ENCODE results near the gene RAPGEF3.
A peak's percentile ranks its signal among the peaks of the same experiment; 100 is the strongest.

RAPGEF3 gene

DNA sequence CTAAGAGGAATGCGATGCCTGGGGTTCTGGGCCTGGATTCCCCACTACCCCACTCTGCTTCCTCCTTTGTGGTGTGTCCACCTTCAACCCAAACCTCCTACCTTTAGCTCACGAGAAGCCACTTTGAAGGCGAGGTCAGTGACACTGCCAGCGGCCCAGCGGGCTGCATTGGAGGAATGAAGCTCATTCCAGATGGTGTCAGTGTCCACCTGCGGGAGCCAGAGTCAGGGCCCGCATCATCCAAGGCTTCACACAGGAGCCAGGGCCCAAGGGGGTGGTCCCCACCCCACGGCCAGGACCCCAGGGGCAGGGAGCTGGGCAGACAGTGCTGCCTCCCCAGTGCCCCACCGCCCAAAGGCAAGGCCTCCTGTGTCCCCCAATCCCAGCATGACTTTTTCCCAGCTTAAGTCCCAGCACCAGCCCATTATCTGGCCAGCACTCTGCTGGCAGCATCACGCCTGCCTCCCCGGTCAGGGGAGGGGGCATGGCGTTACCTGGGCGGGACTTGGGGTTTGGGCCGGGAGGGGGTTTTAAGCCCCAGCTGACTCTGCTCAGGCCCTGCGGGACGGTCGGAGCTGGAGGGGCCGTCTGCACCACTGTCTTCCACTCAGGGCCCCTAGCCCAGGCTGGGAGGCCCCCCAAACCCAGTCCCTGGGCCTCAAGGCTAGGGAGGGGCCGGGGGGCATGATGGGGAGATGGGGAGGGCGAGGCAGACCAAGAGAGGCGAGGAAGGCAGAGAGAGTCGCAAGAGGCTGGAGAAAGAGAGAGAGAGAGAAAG lies 31.2 kb upstream of the RAPGEF3 start:
- no peak for DNase-seq

DNA sequence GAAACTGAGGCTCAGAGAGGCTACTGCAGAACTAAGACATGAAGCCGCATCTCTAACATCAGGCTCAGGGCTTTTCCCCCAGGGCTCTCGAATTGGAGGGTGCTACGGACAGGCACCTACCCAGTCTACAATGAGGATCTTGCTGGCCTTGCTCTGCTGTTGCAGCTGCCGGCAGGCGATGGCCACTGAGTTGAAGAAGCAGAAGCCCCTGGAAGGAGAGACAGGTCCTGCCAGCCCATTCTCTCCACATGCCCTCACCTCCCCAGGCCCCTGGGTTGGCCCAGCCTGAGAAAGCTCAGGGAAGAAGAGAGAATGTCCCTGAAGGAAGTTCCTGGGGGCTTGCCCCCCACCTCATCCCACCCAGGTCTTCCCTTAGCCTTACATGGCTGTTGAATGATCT lies 30.5 kb upstream of the RAPGEF3 start:
- DNase-seq: no peak

DNA sequence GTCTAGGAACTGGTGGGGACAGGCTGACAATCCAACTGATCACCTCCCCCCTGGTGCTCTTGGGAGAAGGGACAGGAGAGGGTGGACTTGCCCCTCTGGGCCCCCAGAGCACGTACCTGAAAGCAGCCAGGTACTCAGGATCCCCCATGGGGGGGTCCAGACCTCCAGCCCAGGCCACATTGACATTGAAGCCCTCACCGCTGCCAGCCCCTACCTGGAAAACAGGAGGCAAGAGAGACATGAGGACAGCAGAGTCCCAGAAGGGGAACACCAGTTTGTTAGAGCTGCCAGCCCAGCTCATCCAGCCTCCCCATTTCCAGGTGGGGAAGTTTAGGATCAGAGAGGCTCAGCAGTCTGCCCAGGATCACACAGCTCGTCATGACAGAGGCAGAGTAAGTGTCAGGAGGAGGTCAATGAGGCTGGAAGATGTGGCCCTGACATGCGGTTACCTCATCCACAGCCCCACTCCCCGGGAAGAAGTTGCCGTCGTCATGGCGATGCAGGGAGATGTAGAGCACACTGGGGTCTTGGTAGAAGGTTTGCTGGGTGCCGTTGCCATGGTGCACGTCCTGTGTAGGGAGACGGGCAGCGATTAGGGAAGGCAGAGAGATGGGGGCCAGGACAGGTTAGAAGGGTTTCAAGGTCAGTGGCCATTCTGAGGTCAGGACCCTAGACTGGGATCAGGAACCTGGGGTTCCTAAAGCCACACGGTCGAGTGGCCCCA lies 29.1 kb upstream of the RAPGEF3 start:
- DNase-seq: no peak

DNA sequence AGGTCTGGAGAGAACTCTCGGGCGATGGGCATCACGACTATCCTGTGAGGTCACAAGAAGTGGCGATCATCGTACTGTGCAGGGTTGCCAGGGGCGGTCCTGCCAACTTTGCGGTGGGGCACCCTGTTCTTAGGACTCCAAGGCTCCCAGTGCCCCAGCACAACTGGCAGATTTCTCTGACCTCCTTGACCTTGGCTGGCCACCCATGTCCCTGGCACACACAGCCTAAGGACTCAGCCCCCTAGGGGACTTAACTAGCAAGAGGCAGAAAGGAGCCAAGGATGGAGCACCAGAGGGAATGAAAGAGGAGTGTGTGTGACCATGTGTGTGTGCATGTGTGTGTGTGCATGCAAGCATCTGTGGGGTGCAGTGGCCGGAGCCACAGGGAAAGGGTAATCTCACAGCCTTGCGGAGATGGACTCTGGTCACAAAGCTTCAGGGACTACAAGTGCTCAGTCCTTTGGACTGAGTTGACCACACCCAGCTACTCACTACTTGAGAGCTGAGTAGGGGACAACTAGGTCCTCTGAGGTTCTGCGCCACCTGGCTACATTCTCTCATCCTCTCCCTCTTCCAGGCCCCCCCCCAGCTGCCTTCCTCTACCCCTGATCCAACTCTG lies 28.1 kb upstream of the RAPGEF3 start:
- DNase-seq: no peak

DNA sequence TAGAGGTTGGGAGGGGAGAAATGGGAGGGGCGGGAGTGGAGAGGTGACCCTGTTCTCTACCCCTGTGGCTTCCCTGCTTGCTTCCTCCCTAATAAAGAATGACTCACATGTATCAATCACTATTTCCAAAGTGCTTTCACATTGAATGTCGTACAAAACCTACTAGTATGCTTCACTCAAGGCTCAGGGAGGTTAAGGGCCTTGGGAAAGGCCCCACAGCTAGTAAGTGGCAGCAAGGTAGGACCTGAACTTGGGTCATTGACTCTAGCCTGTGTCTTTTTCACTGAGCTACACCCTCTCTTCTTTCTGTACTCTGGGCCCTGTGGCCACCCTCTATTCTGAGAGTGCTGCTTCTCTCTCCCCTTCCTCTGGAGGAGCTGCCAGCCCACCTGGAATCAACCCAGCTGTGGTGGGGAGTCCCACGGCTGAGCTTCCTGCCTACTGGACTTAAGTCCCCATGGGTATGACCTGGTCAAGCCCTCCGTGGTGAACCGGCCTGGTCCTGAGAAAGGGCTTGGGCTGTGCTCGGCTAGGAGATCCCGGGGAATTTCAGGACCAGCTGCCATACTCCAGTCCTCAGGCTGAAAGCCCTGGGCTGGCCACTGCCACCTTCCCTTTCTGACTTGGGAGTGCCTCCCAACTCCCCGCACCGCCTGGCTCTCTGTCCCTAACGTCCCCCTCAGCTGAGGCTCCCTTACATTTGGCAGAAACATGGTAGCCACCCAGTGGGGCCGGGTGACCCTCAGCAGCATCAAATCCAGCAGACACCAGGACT lies 27.4 kb upstream of the RAPGEF3 start:
- DNase-seq: no peak

DNA sequence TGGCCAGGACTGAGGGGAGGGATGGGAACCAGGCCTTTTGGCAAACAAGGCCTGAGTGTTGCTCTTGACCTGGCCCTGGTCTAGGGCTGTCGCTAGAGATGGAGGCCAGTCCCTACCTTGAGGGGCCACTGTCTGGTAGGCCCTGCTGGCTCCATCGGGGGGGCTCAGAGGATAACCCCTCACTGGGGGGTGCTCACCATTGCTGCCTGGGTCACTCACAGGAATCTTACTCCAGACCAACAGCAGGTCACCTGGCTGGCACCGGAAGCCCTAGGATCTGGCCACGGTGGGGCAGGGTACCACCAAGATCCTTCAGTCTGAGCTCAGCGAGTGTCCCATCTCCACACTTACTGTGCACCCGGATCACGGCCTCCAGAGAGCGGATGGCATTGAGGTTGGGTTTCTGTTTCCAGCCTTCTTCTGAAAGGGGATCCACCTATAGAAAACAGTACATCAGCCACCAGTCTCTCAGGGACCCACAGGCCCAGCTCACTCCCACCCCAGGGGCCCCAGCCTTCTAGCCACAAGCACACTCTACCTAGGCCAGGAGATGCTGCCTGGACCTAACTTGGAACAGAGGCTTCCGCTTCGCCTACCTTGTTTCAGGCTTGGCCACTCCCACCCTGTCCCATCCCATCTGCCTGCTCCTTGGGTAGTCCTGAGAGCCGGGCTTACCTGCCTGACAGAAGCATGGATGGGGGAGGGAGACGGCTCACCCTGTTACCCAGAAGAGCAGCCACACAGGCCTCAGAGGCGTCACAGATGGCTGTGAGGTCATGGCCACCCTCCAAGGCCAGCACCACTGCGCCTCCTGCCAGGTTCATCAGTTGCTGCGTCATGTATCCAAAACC lies 26.6 kb upstream of the RAPGEF3 start:
- DNase-seq: no peak

DNA sequence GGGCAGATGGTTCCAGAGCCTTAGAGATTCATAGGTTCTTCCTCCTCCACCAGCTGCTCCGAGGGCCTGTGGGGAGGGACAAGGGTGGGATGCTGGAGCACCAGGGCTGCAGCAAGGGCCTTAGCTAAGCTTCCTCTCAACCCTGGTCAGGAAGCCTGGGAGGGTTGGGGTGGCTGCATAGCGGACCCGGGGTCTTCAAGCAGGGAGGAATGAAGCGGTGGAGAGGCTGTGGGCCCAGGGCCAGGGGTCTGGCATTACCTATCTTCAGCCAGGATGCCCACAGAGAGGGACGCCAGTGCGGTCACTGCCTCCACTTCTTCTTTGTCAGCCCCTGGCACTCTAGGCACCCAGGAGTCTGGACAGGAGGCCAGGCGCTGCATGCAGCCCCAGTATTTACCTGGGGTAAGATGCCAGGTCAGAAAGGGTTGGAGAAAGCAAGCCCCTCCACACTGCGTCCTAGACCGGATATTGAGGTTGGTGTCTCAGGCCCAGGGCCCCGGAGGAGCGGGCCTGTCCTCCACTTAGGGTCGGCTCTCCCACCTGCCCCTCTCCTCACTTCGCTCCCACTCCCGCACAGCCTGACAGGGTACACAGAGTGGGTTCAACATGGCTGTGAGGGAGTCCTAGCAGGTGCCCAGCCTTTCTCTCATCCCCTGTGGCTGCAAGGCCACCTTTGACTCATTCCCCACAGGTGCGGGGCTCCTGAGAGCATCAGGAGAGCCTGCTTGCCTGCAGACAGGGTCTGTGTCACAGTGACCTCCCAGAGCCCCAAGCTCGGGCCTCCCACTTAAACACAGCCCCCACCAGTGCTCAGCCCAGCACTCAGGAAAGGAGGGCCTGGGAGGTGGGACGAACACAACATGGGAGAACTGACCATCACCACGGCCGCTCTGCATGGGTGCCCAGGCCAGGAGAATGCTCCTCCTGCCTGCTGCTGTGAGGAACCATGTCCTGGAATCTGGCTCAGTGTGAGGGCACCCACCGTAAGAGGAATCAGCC lies 25.4 kb upstream of the RAPGEF3 start:
- no peak for DNase-seq

DNA sequence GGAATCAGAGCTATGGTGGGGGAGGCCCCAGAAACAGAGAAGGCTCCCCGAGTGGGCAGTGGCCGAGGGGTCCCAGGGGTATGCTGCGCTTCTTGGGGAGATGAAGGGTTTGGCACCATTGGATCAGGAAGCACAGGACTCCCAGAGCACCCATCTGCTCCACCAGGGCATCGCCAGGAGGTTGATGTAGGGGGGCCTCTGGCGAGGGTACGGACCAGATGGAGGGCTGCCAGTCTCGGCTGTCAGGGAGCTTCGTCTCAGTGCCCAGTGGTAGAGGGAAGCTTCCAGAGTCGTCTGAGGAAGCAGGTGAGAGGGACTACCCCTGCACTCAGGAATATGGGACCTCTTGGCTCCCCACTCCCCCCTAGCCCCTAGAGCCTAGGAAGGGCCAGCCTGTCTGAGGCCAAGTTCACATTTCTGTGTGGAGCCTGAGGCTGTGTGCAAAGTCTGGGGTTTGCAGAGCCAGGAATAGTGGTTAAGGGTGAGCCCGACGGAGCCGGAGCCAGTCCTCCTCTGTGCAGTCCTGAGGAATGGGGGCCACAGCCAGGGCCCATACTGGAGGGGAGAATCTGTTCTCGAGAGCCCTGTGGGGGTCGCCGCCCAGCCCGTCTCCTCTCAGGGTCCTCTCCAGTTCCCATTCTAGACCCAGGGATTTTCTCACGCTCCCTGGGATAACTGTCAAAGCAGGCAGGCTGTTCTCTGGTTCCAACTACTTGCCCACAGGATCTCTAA lies 24.5 kb upstream of the RAPGEF3 start:
- no peak for DNase-seq

DNA sequence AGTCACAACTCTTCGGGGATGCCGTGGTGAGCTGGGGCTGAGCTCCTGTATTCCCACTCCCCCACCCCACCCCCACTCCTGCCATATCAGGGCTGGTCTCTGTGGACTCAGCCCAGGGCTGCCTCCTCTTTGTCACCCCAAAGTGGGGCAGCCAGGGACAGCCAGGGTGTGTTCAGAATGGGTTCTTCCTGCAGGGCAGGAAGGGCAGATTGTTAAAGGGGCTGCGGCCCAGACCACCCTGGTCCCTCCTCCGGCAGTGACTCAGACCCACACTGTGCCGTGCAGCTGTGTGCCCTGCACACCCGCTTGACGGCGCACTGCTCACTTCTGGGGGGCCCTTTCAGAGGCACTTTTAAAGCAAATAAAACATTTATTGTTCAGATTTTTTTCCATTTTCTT lies 23.7 kb upstream of the RAPGEF3 start:
- no peak for DNase-seq

DNA sequence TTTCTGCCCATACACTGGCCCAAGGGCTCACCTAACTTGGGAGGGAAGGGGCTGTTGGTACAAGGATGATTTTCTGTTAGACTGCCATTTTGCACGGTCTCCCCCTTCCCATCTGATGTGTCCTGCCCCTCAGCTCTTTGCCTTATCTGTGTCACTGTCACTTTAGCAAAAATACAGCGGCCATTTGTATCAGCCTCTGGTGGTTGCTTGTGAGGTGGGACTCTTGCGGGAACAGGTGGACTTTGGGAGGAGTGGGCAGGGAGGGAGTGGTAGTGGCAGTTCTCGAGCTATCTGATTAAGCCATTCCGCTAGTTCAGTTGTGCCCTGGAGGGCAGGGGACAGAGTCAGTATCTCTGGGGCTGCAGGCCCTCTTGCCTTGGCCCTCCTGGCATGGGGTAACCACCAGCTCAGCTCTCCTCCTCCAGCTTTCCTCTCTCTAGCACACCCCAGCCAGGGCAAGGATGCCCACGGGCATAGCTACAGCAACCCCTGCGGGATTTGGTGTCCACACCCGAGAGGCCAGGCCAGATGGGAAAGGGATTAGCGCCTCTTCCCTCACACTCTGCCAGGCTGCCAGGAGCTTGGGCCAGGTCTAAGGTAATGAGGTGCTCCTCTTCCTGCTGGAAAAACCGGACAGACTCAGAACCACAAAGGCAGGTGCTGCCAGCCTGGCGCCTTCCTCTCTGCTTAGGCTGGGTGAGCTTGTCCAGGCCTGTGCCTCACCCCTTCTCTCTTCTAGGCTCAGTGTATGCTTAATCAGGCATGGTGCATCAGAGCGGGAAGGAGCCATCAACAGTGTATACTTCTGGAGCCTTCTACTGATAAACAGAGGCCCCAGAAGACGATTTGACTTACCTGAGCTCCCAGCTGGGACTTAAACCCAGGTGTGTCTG lies 23.0 kb upstream of the RAPGEF3 start:
- DNase-seq: no peak

DNA sequence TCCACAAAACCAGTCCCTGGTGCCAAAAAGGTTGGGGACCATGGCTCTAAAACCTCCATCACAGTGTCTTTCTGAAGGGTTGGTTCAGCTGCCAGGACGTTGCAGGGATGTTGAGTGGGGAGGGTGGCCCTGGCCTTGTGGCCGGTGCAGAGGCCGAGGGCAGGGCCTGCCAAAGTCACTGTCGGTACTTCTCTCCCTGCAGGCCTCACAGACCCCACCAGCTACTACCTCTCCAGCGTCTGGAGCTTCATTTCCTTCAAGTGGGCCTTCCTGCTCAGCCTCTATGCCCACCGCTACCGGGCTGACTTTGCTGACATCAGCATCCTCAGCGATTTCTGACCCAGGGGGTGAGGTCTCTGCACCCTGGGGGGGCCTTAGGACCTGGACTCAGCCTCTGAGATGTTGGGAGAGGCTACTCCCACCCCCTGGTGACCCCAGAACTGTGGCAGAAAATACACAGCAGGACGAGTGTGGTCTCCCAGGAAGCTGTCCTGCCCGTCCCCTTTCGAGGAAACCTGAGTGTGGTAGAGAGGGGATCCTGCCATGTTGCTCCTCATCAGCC lies 21.3 kb upstream of the RAPGEF3 start:
- no peak for DNase-seq

DNA sequence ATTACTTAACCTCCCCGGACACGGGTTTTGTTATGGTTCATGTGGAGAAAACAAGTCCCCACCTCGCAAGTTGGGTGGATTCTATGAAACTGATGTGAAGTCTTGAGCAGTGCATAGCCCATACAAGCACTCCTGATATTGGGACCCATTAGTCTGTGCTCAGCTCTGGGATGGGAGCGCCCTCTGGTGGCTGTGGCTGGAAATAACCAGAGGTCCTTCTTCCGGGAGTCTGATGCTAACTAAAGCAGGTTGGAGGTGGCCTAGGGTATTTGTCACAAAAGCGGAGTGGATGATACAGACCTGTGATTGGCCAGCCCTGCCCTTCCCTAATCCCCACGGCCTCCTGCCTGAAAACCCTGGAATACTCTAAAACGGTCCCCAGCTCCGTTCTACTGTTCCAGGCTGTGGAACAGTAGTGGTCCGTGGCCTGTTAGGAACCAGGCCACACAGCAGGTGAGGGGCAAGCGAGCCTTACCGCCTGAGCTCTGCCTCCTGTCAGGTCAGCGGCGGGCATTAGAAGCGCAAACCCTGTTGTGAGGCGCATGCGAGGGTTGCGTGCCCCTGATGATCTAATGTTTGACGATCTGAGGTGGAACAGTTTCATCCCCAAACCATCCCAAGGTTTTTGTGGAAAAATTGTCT lies 20.7 kb upstream of the RAPGEF3 start:
- peak; percentile 95 for DNase-seq

DNA sequence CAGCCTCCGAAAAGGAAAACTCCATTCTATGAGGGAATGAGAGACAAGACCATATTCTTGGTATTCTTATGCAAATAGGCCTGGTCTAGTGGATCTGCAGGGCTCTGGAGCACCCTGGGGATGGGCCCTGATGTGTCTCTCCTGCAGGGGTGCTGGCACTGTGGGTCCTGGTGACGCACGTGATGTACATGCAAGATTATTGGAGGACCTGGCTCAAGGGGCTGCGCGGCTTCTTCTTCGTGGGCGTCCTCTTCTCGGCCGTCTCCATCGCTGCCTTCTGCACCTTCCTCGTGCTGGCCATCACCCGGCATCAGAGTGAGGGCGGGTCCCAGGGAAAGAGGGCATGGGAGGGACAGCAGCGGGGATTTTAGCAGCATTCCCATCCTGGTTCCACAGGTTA lies 20.2 kb upstream of the RAPGEF3 start:
- no peak for DNase-seq

DNA sequence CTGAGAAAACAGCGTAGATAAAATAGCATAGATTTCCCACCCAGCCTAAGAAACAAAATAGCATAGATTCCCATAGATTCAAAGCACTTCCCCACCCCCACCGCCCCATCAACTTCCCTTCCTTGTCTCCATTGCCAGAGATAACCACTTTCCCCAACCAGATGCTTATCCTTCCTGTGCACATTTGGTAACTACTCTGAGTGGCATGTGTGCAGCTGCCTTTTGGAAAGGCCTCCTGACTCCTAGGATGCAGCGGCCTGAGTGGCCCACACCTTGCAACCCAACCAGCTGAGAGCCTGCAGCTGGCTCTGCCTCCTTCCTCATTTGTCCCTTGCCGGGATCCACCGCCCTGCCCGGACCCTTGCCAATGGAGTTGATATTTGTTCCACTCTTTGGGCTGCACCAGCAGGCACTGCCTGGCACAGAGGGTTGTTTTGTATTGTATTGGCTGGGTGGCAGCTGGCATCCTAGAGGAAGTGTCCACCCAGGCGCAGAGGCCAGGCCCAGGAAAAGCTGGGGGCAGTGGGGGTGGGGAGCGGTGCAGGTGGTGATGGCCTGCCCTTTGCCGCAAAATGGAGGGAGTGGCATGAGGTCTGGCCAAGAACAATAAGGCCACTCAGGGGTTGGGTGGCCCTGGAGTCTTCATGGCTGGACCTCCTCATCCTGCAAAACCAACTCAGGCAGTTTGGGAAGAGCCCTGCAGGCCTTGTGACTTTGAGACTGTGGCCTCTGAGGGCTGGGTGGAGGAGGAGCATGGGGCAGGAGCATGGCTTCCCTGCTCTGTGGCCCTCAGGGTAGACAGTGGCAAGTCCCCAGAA lies 19.3 kb upstream of the RAPGEF3 start:
- no peak for DNase-seq

DNA sequence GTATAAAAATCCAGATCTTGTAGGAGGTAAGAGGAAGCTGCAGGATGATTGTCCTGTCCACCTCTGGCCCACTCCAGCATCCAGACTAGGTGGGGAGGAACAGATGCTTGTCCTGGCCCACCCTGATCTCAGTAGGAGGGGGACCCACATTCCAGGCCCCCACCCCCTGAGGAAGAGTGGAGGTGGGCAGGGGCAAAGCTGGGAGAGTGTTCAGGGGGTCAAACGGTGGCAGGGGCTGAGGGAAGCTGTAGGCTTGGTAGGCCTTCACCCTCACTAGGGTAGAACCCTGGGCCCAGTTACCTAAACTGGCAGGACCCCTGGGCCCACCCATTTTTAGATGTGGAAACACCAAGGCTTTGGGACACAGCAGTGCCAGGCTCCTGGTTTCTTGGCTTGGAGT lies 18.5 kb upstream of the RAPGEF3 start:
- no peak for DNase-seq

DNA sequence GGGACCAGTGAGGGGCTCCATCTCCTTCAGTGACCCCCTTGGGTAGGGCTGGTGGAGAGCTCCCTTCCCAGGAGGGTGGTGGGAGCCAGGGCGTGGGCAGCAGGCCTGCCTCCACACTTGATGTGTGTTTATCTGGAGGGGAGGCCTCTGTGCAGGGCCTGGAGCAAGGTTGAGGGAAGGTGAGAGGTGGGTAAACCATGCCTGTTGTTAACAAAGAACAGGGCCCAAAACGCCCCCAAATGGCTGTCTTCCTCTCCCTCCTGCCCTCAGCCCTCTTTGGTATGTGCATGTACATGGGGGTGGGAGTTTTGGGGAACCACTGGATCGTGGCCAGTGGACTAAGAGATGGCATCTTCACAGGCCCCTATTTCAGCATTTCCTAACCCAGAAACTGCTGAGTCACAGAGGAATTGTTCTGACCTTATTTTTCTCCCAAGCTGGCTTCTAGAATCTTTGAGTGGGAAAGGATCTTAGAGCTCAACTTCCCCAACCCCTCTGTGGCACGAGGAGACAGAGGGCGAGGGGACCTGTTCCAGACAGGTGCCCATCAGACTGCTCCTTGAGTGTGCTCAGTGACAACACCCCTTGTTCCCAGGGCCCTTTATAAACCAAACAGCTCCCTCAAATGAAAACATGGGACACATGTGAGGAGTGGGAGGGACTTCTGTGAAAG lies 17.9 kb upstream of the RAPGEF3 start:
- no peak for DNase-seq
